SKM-1 treated with dmso at 0.1 percent for 144 hours (cell line): ENCODE measurements around the gene LMOD3.
A peak's percentile ranks its signal among the peaks of the same experiment; 100 is the strongest.

Experiments used
- DNase-seq: peaks from one replicate; lab custom pipeline; 2025; ENCODE audit not compliant: unreplicated experiment; lab: John Stamatoyannopoulos, UW

Gene LMOD3

GRCh38 chr3:69065318-69065964 is 57.0 kb downstream of the LMOD3 start:
- DNase-seq = no peak

- DNase-seq = no peak
These were observed 58.8 kb downstream of the LMOD3 start for GRCh38 chr3:69063636-69064035.

- no peak for DNase-seq
These were observed 62.7 kb downstream of the LMOD3 start for GRCh38 chr3:69059688-69060087.

- no peak for DNase-seq
These were observed 63.5 kb downstream of the LMOD3 start for GRCh38 chr3:69058947-69059224.

GRCh38 chr3:69058180-69058946 is 64.0 kb downstream of the LMOD3 start:
- DNase-seq = peak; percentile 55
